ENCODE results near the gene NFATC2.

GRCh38 chr20:51587145-51587544 lies 44.6 kb upstream of the NFATC2 start:
- TF ChIP-seq CTCF (IDR thresholded peaks at IDR 0.05; ENCODE audit: poor library complexity, severe bottlenecking) = no peak
- no peak for TF ChIP-seq MXI1 (conservative IDR thresholded peaks at IDR 0.05; ENCODE audit: poor library complexity, severe bottlenecking)
- TF ChIP-seq REST (IDR thresholded peaks at IDR 0.05; ENCODE audit: borderline replicate concordance) = no peak
- TF ChIP-seq TAF1 (IDR thresholded peaks at IDR 0.05; ENCODE audit: low read depth) = no peak
- TF ChIP-seq SMC3 (conservative IDR thresholded peaks at IDR 0.05; ENCODE audit: poor library complexity) = no peak
- no peak for TF ChIP-seq RAD21 (conservative IDR thresholded peaks at IDR 0.05)
- TF ChIP-seq EP300 (conservative IDR thresholded peaks at IDR 0.05; ENCODE audit: poor library complexity, severe bottlenecking) = no peak
- TF ChIP-seq EZH2 (IDR thresholded peaks at IDR 0.05; ENCODE audit: borderline replicate concordance, insufficient read depth, low read length, poor library complexity, severe bottlenecking) = no peak
